Cardiac septum (tissue), 1 donor: ENCODE measurements around the gene MRPS15. TPM values are rescaled to one million over a fixed set of nuclear protein-coding genes. Genes with fewer than 3 reads are reported as not detected.
A peak's percentile ranks its signal among the peaks of the same experiment; 100 is the strongest.
"Not testable (repeated sequence)": the region's sequence is repeated elsewhere in the genome, so short reads cannot be mapped to it uniquely, and the experiment has no call there.

Source experiments
- DNase-seq: peaks from one replicate; pipeline ENCODE4 v3.0.0-alpha.2; 2020; ENCODE audit warnings: low spot score
- intact Hi-C: fragments of 100-400 bp; cut with DNase I; formaldehyde crosslinking; loops from one replicate; pipeline ENCODE4 v1.14.0; 2022
- long read RNA-seq: library from polyadenylated mRNA; unstranded; transcript quantifications from one replicate; pipeline ENCODE4 v2.0.0, GENCODE V29; 2021
- total RNA-seq: library from RNA; stranded (reverse); fragmentation: NEBNext Ultra II Directional; extraction: Animal tissue kit (Norgen Biotek cat#: 25700); gene quantifications from one replicate; pipeline ENCODE4 v1.2.1, GENCODE V29; 2021
- donor health status: DM: no; HTN: no; CAD: no.

Gene MRPS15
- 71.7 TPM for total RNA-seq
- long read RNA-seq, transcript MRPS15-201 (8 exons, 1,006 nt), result major isoform, 66 of 70 reads
- long read RNA-seq, partial matches to known transcripts, result 0 of 70 reads
- long read RNA-seq, other reads (novel, unspliced or antisense), result 3 of 70 reads

GRCh38 chr1:36463803-36464604 is at the start of gene MRPS15:
TSS of gene MRPS15 (minus strand) at chr1:36464384. CDS start at chr1:36464275, 109 bp downstream.
- intact Hi-C loops, result no loop called here

GRCh38 chr1:36512842-36513241 is 48.7 kb upstream of the MRPS15 start:
- no peak for DNase-seq
- intact Hi-C loops, result loop anchor here (10.0 kb wide), 1 partner anchor 922 kb away; no protein-coding TSS in a partner anchor

More at GRCh38 chr1:36463803-36464604, at the start of gene MRPS15:
- peak; percentile 99 for DNase-seq

DNA sequence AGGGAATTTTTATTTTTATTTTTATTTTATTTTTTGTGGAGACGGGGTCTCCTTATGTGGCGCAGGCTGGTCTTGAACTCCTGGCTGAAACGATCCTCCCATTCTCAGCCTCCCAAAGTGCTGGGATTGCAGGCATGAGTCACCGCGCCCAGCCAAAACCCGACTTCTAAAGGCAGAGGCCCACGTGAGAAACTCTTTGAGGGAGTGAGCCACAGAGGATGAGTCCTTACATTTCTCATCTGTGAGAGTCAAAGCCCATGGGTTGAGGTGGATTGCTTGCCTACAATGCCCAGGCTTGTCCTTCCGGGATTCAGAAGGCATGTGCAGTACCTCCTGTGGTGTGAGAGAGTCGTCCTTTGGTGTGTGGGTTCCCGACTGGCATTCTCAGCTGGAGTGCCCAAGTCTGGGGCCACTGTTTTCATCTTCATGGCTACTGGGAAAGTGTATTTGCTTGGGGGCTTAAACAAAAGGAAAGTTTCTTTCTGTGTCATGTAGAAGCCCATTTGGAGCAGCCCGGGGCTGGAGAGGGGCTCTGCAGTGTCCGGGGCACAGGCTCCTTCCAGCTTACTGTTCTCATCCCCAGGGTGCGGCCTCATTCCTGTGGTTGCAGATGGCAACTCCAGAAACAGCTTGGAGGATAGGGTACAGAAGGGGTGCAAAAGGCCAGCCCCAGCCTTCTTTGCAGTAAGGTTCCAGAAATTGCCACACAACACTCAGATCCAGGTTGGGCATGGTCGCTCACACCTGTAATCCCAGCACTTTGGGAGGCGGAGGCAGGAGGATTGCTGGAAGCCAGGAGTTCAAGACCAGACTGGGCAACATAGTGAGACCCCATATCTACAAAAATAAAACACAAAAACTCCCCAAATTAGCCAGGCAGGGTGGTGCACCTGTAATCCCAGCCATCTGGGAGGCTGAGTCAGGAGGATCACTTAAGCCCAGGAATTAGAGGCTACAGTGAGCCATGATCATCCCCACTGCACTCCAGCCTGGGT is 47.9 kb upstream of the MRPS15 start:
- DNase-seq, result peak; percentile 33
- intact Hi-C loops, result loop anchor here (10.0 kb wide), 1 partner anchor 923 kb away; no protein-coding TSS in a partner anchor

DNA sequence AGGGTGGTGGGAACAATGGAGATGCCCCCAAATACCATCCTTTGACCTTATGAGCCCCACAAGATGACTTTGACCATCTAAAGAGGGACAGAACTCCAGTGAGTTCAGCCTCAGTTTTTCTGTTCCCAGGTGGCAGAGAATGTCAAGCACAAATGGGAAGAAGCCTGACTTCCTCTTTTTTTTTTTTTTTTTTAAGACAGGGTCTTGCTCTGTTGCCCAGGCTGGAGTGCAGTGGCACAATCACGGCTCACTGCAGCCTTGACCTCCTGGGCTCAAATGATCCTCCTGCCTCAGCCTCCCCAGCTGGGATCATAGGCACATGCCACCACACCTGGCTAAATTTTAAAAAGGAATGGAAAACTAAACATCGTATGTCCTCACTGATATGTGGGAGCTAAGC is 47.0 kb upstream of the MRPS15 start:
- intact Hi-C loops, result loop anchor here (10.0 kb wide), 1 partner anchor 924 kb away; no protein-coding TSS in a partner anchor
- DNase-seq, result not testable (repeated sequence)

DNA sequence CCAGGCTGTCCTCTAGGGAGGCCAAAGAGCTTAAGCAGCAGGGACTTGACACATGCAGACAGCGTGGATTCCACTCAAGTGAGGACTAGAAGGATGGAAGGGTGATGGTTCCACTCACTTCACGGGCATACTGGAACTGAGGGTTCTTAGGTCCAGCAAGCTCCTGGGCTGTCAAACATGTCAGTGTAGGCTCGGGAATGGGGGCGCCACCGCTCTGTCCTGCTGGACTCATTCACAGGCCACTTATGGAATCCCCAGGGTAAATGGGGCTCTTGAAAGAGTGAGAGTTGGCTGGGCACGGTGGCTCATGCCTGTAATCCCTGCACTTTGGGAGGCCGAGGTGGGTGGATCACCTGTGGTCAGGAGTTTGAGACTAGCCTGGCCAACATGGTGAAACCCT is 46.2 kb upstream of the MRPS15 start:
- no peak for DNase-seq
- intact Hi-C loops, result loop anchor here (10.0 kb wide), 1 partner anchor 924 kb away; no protein-coding TSS in a partner anchor

- intact Hi-C loops, result no loop called here
- DNase-seq, result peak; percentile 12
These were observed 44.1 kb upstream of the MRPS15 start for GRCh38 chr1:36508257-36508656.

DNA sequence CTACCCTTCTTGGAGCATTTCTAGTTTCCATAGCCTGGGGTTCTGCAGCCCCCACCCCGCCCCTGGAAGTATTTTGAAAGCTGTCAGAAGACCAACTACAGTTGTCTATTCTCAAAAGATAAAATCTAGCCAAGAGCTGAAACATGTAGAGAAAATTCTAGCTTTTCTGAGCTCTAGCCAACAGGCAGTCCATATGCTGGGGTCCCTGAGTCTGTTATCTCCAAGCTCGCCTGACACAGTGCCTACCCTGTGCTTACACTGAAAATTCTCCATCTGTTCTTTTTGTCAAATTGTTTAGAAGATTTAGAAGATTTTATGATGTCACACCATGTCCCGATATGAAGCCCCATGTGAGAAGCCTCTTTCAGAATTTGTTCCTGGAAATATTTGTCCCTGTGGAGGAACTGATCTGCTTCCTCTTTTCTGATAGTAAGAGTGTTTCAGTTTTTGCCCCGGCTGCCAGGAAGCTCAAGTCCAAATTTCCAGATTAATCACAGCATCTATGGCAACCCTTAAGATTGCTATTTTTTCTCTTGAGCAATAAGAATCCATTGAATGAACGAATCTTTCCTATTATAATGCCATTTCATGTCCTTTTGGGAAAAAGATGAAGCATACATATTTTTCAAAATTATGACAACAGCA is 42.2 kb upstream of the MRPS15 start:
- intact Hi-C loops, result no loop called here
- DNase-seq, result peak; percentile 22

GRCh38 chr1:36503733-36504132 is 39.5 kb upstream of the MRPS15 start:
- intact Hi-C loops, result no loop called here
- DNase-seq, result no peak

DNA sequence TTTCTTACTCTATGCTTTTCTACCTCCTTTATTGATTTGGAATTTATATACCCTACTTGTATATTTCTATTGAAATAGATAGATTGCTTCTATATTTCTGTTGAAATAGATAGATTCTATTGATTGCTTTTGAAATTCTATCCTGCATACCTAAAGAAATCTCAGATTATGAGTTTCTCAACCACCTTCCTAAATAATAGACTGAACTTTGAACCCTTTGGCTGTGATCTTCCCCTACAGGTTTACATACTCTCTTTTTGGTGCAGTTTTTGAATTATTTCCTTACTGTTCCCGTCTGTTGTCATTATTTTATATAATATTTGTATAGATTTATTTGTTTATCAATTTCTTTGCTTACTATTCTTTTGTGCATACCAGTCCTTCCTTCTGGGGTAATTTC is 39.0 kb upstream of the MRPS15 start:
- intact Hi-C loops, result no loop called here
- no peak for DNase-seq

DNA sequence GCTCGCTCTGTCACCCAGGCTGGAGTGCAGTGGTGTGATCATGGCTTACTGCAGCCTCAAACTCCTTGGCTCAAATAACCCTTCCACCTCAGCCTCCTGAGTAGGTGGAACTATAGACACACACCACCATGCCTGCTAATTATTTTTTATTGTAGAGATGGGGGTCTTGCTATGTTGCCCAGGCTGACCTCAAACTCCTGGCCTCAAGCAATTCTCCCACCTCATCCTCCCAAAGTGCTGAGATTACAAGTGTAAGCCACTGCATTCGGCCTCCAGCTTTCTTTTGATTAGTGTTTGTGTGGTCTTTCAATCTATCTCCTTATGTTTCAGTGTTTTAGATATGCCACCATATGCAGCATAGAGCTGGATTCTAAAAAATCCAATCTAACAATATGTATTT is 38.4 kb upstream of the MRPS15 start:
- DNase-seq, result no peak
- intact Hi-C loops, result no loop called here

GRCh38 chr1:36501911-36502310 is 37.7 kb upstream of the MRPS15 start:
- DNase-seq, intact Hi-C loops: not testable (repeated sequence)

- no peak for DNase-seq
- intact Hi-C loops, result no loop called here
These were observed 33.0 kb upstream of the MRPS15 start for GRCh38 chr1:36497207-36497606.

DNA sequence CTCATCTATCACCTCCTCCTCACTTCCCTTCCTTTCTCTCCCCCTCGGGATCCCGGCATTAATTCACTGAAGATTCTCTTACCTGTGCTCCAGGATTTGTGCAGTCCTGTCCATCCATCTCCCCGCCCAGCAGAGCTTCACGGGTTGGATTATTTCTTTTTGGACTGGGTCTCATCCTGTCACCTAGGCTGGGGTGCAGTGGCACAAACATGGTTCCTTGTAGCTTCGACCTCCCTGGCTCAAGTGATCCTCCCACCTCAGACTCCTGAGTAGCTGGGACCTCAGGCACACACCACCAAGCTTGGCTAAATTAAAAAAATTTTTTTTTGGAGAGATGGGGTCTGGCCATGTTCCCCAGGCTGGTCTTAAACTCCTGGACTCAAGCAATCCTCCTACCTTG is 30.8 kb upstream of the MRPS15 start:
- intact Hi-C loops, result no loop called here

DNA sequence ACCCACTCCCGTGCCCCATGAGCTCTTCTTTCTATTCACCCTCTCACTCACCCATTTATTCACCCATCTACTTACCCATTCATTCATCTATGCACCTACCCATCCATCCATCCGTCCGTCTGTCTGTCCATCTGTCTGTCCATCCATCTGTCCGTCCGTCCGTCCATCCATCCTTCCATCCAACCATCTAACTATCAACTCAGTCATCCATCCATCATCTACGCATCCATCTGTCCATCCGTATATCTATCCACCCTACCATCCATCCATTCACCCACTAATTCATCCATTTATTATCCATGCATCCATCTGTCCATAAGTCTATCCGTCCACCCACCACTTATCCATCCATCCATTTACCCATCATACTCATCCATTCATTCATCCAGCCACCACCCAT is 29.3 kb upstream of the MRPS15 start:
- no peak for DNase-seq
- intact Hi-C loops, result no loop called here

More for the DNA sequence above, 30.8 kb upstream of the MRPS15 start:
- no peak for DNase-seq

DNA sequence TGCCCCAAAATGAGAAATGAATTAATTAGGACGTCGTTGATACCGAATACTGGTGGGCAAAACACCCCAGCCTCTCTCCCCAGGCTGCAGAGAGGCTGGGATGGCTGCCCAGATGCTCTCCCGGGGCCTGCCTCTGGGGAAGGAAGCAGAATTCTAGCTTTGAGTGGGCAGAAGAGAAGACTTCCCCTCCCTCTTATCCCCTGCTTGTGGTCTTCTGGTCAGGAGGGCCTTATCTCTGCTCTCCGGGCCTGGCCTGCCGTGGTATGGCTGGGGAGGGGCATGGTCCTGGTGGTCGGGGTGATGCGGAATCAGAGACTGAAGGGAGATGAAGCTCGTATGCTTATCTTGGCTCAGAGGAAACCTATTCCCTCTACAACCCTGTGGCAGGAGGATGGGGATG is 28.3 kb upstream of the MRPS15 start:
- DNase-seq, result no peak
- intact Hi-C loops, result no loop called here

- DNase-seq, intact Hi-C loops: not testable (repeated sequence)
These were observed 25.3 kb upstream of the MRPS15 start for GRCh38 chr1:36489258-36490051.

DNA sequence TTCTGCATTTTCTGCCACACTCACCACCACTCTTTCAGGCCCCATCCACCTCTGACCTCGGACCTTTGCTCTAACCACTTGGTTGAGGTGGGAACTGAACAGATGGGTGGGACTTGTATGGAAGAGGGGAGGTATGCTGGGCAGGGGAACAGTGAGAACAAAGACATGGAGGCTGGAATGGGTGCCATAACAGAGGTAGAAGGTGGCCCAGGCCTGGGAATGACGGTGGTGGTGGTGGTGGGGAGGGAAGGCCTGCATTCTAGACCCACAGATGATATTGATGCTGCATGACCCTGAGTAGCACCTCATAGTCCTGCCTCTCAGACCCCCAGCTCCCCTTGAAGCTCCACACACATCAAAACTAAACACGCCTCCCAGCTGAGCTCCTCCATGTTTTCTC is 23.7 kb upstream of the MRPS15 start:
- intact Hi-C loops, result no loop called here
- no peak for DNase-seq

- intact Hi-C loops, DNase-seq: not testable (repeated sequence)
These were observed 23.1 kb upstream of the MRPS15 start for GRCh38 chr1:36487336-36487725.
